Measurements from ENCODE around the gene ORAI3.

The ORAI3 gene

DNA sequence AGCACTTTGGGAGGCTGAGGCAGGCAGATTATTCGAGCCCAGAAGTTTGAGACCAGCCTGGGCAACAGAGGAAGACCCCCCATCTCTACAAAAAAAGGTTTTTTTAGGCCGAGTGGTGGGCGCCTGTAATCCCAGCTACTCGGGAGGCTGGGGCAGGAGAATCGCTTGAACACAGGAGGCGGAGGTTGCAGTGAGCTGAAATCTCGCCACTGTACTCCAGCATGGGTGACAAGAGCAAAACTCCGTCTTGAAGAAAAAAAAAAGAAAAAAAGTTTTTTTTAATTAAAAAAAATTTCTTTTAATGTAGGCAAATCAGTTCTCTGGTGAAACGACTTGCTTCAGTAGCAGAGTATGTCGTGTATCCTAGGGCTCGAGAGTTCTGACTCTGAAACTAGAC lies 47.1 kb downstream of the ORAI3 start:
- peak overlapping the region; percentile 65 for H3K4me3 ChIP-seq (ENCODE audit: low read depth, low read length)
- H3K27ac ChIP-seq (ENCODE audit: low read depth, low read length): no peak overlapping the region
- H3K27me3 ChIP-seq (ENCODE audit: control insufficient read depth, insufficient read depth, low read length): peaks cover 13% of the 10 kb centered on the region
- peaks cover 13% of the 10 kb centered on the region for H3K4me1 ChIP-seq (ENCODE audit: control insufficient read depth, insufficient read depth, low read length)
- H3K9ac ChIP-seq (ENCODE audit: low read length): no peak overlapping the region
- 0 out of 2 replicates have a peak, but pooled peaks cover 7% of the 10 kb centered on the region for H3K36me3 ChIP-seq (ENCODE audit: control insufficient read depth, insufficient read depth, low read length)
- H3K9me3 ChIP-seq (ENCODE audit: control insufficient read depth, insufficient read depth, low read depth, low read length): no peaks in the 10 kb centered on the region

DNA sequence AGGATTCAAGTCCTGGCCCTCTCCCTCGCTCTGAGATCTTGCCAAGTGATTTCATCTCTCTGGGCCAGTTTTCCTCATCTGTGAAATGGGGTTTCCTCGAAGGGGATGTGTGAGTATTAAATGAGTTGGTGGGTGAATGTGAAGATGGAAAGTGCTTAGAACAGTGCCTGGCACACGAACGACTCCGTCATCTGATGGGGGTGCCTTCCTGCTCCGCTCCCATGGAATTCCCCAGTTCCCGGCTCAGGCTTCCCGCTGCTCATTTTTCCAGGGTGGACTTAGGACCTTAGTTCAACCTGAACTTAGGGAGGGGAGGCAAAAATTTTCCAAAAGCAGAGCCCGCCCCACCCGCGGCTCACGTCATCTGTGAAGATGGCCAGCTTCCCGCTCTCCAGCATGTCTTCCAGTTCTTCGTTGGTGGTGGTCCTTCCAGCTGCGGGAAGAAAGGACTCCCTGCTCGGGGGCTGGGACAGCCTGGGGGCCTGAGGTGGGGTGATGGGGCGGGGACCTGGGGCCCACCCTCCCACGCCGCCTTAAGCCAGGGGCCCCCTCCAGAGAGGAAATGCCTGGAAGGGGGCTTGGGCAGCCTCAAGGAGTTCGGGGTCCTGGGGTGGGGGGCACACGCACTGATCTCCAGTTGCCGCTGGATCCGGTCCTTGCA lies 47.6 kb downstream of the ORAI3 start:
- Histone ChIP-seq H3K36me3 (ENCODE audit: control insufficient read depth, insufficient read depth, low read length) (0 out of 2 replicates have a peak, but pooled peaks cover 2% of the 10 kb centered on the region), H3K4me1 (ENCODE audit: control insufficient read depth, insufficient read depth, low read length) (peaks cover 13% of the 10 kb centered on the region), H3K9ac (ENCODE audit: low read length) (peak overlapping the region; percentile 10), H3K4me3 (ENCODE audit: low read depth, low read length) (peak overlapping the region; percentile 65), H3K27ac (ENCODE audit: low read depth, low read length) (no peak overlapping the region), H3K27me3 (ENCODE audit: control insufficient read depth, insufficient read depth, low read length) (peaks cover 13% of the 10 kb centered on the region), H3K9me3 (ENCODE audit: control insufficient read depth, insufficient read depth, low read depth, low read length) (no peaks in the 10 kb centered on the region)

DNA sequence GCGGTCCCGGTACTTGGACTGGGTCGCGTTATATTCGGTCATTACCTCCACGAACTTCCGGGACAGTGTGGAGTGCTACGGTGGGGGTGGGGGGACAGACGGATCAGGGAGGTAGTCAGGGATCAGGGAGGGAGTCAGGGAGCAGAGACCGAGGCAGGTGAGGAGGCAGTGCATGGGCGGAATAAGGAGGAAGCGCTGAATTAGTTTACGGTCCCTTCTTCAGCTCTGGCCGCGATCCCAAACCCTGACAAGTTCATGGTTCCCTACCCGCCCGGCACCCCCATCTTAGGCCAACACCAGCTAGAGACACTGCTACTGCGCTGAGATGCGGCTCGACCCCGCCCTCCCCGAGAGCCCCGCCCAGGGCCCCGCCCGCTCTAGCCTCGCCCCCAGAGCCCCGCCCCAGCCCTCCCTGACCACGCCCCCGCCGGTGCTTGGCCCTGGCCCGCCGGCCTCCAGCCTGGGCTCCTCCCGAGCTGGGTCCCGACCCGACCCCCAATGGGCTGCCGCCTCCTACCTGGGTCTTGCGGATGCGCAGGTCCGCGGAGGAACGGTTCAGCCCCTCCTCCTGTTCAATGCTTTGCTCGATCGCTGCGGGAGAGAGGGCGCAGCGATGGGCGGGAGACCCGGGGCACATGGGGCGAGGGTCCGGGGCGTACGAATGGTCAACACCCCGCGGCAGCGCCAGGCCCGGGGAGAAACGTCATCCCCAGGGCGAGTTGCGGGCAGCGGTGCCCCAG lies 48.3 kb downstream of the ORAI3 start:
- no peak overlapping the region for H3K27ac ChIP-seq (ENCODE audit: low read depth, low read length)
- peaks cover 13% of the 10 kb centered on the region for H3K27me3 ChIP-seq (ENCODE audit: control insufficient read depth, insufficient read depth, low read length)
- 0 out of 2 replicates have a peak, but pooled peaks cover 2% of the 10 kb centered on the region for H3K36me3 ChIP-seq (ENCODE audit: control insufficient read depth, insufficient read depth, low read length)
- peak overlapping the region; percentile 45 for H3K9ac ChIP-seq (ENCODE audit: low read length)
- H3K9me3 ChIP-seq (ENCODE audit: control insufficient read depth, insufficient read depth, low read depth, low read length): no peaks in the 10 kb centered on the region
- H3K4me1 ChIP-seq (ENCODE audit: control insufficient read depth, insufficient read depth, low read length): peaks cover 13% of the 10 kb centered on the region
- H3K4me3 ChIP-seq (ENCODE audit: low read depth, low read length): peak overlapping the region; percentile 69

DNA sequence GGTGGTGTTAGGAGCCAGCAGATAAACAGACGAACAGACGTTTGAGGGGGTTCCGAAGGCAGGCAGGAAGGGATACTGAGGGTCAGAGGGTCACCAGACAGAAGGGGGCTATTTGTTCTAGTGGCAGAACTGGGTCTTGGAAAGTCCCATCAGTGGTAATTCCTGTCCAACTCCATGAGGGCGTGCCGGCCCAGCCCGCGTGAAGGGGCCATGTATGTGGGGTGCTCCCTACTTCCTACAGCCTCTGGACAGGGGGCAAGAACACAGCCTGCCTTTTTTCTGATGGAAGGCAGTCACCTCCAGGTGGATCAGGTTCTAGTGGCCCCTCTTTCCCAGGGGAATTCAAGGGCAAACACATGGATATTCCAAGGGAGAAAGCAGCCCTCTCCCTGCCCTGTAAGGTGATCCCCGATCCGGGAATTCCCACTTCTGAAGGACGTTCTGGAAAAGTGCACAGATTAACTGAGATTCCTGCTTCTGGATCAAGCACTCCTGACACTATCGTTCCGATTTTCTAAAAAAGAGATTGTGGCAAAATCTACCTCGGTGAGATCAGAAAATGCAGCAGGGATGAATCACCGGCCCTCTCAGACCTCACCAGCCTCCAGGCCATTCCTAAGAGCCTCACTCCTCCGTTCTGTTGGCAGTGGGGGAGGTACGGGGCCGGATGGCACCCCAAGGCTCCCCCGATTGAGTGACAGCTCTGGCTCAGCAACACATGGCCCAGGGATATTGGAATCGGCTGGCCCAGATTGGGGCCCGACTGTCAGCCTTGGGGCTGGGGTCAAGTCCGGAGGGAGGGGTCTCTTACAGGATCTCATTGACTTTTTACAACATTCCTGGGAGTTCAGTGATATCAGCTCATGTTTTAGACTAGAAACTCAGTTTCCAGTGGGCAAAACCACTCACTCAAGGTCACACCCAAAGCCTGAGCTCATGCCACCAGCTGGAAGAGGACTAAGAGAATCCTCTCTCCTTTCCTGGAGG lies 49.1 kb downstream of the ORAI3 start:
- no peaks in the 10 kb centered on the region for H3K36me3 ChIP-seq (ENCODE audit: control insufficient read depth, insufficient read depth, low read length)
- H3K9ac ChIP-seq (ENCODE audit: low read length): peak overlapping the region; percentile 55
- peak overlapping the region; percentile 69 for H3K4me3 ChIP-seq (ENCODE audit: low read depth, low read length)
- H3K9me3 ChIP-seq (ENCODE audit: control insufficient read depth, insufficient read depth, low read depth, low read length): no peaks in the 10 kb centered on the region
- peaks cover 13% of the 10 kb centered on the region for H3K27me3 ChIP-seq (ENCODE audit: control insufficient read depth, insufficient read depth, low read length)
- H3K27ac ChIP-seq (ENCODE audit: low read depth, low read length): no peak overlapping the region
- peaks cover 13% of the 10 kb centered on the region for H3K4me1 ChIP-seq (ENCODE audit: control insufficient read depth, insufficient read depth, low read length)

DNA sequence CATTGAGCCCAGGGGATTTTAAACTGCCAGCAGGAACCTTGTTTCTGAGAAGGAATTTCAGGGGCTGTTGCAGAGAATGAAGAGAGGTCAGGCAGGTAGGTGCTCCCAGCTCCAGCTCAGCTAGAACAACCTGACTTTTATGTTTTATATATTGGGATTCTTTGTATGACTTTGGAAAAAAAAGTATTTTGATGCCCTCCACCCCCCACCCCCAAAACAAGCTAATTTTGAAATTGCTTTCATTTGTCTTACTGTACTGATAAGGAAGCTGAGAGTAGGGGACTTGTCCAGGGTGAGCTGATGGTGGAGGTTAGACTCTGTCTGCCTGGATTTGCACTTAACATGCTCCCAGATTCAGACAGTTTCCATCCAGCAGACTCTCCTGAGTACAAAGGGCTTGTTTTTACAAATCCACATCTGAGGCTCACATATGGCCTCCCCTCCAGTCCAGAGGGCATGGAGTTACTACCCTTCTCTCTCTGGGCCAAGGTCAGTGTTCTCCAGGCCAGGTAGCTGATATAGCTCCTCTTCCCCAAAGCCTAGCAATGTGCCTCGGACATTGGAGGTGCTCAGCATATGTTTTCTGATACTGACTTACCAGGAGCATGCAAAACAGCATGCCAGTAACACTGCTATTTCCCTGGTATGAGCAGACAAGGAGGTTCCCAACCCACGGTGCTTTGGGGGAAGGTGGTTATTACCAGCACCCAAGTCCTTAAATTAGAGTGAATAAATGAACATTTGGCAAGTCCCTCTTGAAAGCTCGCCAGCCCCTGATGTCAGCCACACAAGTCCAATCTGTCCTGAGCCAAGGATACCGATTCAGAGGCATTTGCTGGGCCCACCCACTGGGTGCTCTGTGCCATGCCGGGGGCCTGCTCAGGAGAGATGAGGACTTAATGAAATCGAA lies 50.2 kb downstream of the ORAI3 start:
- no peaks in the 10 kb centered on the region for H3K36me3 ChIP-seq (ENCODE audit: control insufficient read depth, insufficient read depth, low read length)
- no peak overlapping the region for H3K4me3 ChIP-seq (ENCODE audit: low read depth, low read length)
- H3K9me3 ChIP-seq (ENCODE audit: control insufficient read depth, insufficient read depth, low read depth, low read length): no peaks in the 10 kb centered on the region
- H3K27me3 ChIP-seq (ENCODE audit: control insufficient read depth, insufficient read depth, low read length): peaks cover 13% of the 10 kb centered on the region
- peaks cover 13% of the 10 kb centered on the region for H3K4me1 ChIP-seq (ENCODE audit: control insufficient read depth, insufficient read depth, low read length)
- H3K9ac ChIP-seq (ENCODE audit: low read length): no peak overlapping the region
- no peak overlapping the region for H3K27ac ChIP-seq (ENCODE audit: low read depth, low read length)

DNA sequence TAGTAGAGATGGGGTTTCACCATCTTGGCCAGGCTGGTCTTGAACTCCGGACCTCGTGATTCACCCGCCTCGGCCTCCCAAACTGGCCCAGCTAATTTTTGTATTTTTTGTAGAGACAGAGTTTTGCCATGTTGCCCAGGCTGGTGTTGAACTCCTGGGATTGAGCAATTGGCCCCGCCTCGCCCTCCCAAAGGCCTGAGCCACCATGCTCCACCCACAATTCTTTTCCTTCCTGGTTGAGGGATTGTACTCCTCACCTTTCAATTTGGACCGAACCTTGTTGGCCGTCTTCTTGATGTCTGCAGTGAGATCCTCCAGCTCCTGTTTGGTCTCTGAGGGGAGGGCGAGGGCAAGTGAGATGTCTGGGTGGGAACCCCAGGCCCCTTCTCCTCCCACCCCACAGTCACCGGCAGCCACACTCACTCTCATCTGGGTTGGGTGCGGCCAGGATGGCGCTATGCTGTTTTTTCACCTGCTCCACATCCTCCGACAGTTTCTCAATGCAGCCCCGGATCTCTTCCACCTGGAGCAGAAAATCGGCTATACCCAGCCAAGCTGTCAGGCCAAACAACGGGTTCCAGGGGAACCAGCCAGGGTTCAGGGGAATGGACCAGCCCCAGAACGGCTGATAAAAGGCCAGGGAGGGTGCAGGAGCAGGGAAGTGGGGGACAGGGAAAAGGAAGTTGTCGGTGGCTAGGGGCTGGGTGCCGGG lies 52.0 kb downstream of the ORAI3 start:
- H3K27ac ChIP-seq (ENCODE audit: low read depth, low read length): no peak overlapping the region
- no peaks in the 10 kb centered on the region for H3K9me3 ChIP-seq (ENCODE audit: control insufficient read depth, insufficient read depth, low read depth, low read length)
- H3K4me1 ChIP-seq (ENCODE audit: control insufficient read depth, insufficient read depth, low read length): peaks cover 15% of the 10 kb centered on the region
- H3K9ac ChIP-seq (ENCODE audit: low read length): no peak overlapping the region
- H3K36me3 ChIP-seq (ENCODE audit: control insufficient read depth, insufficient read depth, low read length): no peaks in the 10 kb centered on the region
- peaks cover 13% of the 10 kb centered on the region for H3K27me3 ChIP-seq (ENCODE audit: control insufficient read depth, insufficient read depth, low read length)
- no peak overlapping the region for H3K4me3 ChIP-seq (ENCODE audit: low read depth, low read length)

DNA sequence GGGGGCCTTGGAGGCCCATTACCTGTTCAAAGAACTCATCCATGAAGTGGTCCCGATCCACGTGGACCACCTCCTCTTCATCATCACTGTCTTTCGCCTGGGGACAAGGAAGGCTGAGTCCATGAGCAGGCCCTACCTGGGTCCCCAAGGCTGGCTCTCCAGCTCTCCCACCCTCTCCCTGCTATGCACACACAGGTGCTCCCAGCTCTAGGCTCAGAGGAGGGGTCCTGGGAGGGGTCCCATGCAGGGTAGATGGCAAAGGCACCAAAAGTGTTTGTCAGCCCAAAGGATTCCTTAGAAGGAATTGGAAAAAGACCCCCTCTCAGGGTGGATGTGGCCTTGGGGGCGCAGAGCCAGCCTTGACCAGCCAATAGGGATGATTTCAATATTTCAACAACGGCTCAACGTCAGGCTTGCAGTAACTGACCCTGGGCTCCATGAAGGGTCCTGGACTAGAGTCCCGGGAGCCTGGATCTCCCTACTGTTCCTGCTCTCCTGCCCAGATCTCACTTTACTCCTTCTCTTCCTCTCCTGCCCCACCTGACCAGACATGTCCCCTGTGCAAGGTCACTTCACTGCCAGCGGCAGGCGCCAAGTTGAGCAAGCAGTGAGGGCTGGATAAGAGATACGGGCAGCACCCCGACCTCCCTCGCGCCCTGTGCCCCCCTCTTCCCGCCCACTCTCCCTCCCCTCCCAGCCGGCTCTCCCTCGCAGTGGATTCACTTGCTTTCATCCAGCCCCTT lies 52.8 kb downstream of the ORAI3 start:
- no peak overlapping the region for H3K9ac ChIP-seq (ENCODE audit: low read length)
- no peaks in the 10 kb centered on the region for H3K9me3 ChIP-seq (ENCODE audit: control insufficient read depth, insufficient read depth, low read depth, low read length)
- H3K4me3 ChIP-seq (ENCODE audit: low read depth, low read length): no peak overlapping the region
- peaks cover 20% of the 10 kb centered on the region for H3K4me1 ChIP-seq (ENCODE audit: control insufficient read depth, insufficient read depth, low read length)
- H3K36me3 ChIP-seq (ENCODE audit: control insufficient read depth, insufficient read depth, low read length): no peaks in the 10 kb centered on the region
- H3K27me3 ChIP-seq (ENCODE audit: control insufficient read depth, insufficient read depth, low read length): peaks cover 13% of the 10 kb centered on the region
- no peak overlapping the region for H3K27ac ChIP-seq (ENCODE audit: low read depth, low read length)

DNA sequence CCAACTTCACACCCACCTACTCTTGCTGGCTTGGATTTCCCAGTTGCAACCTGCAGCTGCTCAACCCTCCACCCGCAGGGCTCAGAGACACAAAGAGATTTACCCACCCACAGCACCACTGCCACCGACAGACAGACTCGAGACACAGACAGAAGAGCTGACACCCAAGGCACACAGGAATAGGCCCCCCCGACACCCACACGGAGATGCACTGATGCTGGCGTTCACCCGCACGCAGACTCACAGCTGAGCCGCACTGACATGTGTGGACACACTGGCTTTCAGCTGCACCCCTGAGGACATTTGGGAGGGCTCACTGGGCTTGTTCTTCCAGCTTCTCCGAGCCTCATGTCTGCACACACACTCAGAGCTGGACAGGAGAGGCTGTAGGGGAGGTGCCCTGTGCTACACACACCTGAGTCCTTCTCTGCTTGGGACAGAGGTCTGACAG lies 53.4 kb downstream of the ORAI3 start:
- no peak overlapping the region for H3K4me3 ChIP-seq (ENCODE audit: low read depth, low read length)
- H3K27me3 ChIP-seq (ENCODE audit: control insufficient read depth, insufficient read depth, low read length): peaks cover 13% of the 10 kb centered on the region
- H3K9ac ChIP-seq (ENCODE audit: low read length): no peak overlapping the region
- H3K27ac ChIP-seq (ENCODE audit: low read depth, low read length): no peak overlapping the region
- H3K9me3 ChIP-seq (ENCODE audit: control insufficient read depth, insufficient read depth, low read depth, low read length): no peaks in the 10 kb centered on the region
- no peaks in the 10 kb centered on the region for H3K36me3 ChIP-seq (ENCODE audit: control insufficient read depth, insufficient read depth, low read length)
- peaks cover 23% of the 10 kb centered on the region for H3K4me1 ChIP-seq (ENCODE audit: control insufficient read depth, insufficient read depth, low read length)

DNA sequence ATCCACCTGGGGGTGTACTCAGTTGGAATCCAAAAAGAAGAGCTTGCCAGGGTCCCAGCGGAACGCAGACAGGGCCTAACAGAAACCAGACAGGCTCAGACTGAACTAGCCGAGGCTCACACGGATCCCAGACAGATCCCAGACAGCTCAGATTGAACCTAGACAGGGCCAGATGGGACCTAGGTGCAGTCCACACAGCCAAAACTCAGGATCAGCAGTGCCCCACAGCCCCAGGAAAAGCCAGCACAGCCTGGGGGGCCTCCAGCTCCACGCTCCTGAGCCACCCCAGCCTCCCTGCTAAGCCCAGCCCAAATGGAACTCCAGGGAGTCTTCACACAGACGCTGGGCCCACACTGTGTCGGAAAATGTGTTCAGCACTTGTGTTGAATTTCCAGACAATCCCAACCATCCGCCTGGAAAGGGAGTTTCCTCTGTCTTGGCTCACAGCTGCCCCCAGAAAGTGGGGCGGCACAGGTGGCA lies 54.0 kb downstream of the ORAI3 start:
- Histone ChIP-seq H3K9me3 (ENCODE audit: control insufficient read depth, insufficient read depth, low read depth, low read length) (no peaks in the 10 kb centered on the region), H3K4me1 (ENCODE audit: control insufficient read depth, insufficient read depth, low read length) (peaks cover 20% of the 10 kb centered on the region), H3K36me3 (ENCODE audit: control insufficient read depth, insufficient read depth, low read length) (no peaks in the 10 kb centered on the region), H3K27me3 (ENCODE audit: control insufficient read depth, insufficient read depth, low read length) (peaks cover 7% of the 10 kb centered on the region), H3K4me3 (ENCODE audit: low read depth, low read length) (no peak overlapping the region), H3K27ac (ENCODE audit: low read depth, low read length) (no peak overlapping the region), H3K9ac (ENCODE audit: low read length) (no peak overlapping the region)

All from HUES6 (cell line).